Astrocyte (in vitro differentiated cells and primary cell): ENCODE data around the gene MEX3C.

Experiments
- CTCF ChIP-seq: IDR thresholded peaks from 2 replicates; pipeline ENCODE4 v1.5.1; 2011; ENCODE audit warnings: low read depth, mild to moderate bottlenecking, inconsistent platforms, low read length, moderate library complexity; ENCODE audit not compliant: insufficient read depth
- EZH2 ChIP-seq: IDR thresholded peaks from 2 replicates; pipeline ENCODE4 v1.6.1; 2012; ENCODE audit warnings: mild to moderate bottlenecking, low read length, inconsistent platforms; ENCODE audit not compliant: insufficient read depth

GRCh38 chr18:51151185-51151567 lies 46.3 kb downstream of the MEX3C start:
- TF ChIP-seq EZH2 (no peak), CTCF (no peak)
